ENCODE results near the gene RTCA. TPM values are rescaled to one million over a fixed set of nuclear protein-coding genes. Genes with fewer than 3 reads are reported as not detected.
"Not testable (repeated sequence)": the region's sequence is repeated elsewhere in the genome, so short reads cannot be mapped to it uniquely, and the experiment has no call there.

RTCA gene
- total and polyA plus RNA-seq, 4 donors: 11.2 to 18.9 (median 15.1) TPM

DNA sequence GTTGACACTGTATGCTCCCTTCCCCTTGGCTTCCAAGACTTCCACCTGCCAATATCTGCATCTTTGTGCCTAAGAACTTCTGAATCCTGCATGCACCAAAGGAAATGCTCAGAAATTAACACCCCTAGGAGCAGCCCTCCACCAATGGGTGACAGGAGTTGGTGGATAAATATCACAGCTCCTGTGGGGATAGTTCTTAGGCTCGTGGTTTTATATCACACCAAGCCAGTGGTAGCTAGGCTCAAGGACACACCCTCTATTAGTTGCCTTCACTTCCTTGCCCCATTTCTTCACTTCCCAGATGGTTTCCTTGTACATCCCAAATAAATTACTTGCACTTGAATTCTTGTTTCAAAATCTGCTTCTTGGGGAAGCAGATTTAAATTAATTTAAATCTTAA, 69.4 kb downstream of the RTCA start:
- H3K9me3 ChIP-seq (ENCODE audit: control insufficient read depth in 4 of 4, low read length in 3 of 4): no peaks in the 10 kb centered on the region
- TF ChIP-seq RXRA (IDR thresholded peaks at IDR 0.05) (no peak), GABPA (IDR thresholded peaks at IDR 0.05 in 1 of 2, conservative IDR thresholded peaks at IDR 0.05 in 1 of 2) (no peak), FOXA2 (IDR thresholded peaks at IDR 0.05) (no peak), EGR1 (IDR thresholded peaks at IDR 0.05; ENCODE audit: low read depth in 2 of 2) (no peak), YY1 (IDR thresholded peaks at IDR 0.05) (no peak), SP1 (IDR thresholded peaks at IDR 0.05) (no peak), HNF4A (conservative IDR thresholded peaks at IDR 0.05) (no peak)
- TF ChIP-seq, protein P1, sequence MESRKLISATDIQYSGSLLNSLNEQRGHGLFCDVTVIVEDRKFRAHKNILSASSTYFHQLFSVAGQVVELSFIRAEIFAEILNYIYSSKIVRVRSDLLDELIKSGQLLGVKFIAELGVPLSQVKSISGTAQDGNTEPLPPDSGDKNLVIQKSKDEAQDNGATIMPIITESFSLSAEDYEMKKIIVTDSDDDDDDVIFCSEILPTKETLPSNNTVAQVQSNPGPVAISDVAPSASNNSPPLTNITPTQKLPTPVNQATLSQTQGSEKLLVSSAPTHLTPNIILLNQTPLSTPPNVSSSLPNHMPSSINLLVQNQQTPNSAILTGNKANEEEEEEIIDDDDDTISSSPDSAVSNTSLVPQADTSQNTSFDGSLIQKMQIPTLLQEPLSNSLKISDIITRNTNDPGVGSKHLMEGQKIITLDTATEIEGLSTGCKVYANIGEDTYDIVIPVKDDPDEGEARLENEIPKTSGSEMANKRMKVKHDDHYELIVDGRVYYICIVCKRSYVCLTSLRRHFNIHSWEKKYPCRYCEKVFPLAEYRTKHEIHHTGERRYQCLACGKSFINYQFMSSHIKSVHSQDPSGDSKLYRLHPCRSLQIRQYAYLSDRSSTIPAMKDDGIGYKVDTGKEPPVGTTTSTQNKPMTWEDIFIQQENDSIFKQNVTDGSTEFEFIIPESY (IDR thresholded peaks at IDR 0.05): no peak
- TF ChIP-seq, protein P2, sequence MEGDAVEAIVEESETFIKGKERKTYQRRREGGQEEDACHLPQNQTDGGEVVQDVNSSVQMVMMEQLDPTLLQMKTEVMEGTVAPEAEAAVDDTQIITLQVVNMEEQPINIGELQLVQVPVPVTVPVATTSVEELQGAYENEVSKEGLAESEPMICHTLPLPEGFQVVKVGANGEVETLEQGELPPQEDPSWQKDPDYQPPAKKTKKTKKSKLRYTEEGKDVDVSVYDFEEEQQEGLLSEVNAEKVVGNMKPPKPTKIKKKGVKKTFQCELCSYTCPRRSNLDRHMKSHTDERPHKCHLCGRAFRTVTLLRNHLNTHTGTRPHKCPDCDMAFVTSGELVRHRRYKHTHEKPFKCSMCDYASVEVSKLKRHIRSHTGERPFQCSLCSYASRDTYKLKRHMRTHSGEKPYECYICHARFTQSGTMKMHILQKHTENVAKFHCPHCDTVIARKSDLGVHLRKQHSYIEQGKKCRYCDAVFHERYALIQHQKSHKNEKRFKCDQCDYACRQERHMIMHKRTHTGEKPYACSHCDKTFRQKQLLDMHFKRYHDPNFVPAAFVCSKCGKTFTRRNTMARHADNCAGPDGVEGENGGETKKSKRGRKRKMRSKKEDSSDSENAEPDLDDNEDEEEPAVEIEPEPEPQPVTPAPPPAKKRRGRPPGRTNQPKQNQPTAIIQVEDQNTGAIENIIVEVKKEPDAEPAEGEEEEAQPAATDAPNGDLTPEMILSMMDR (IDR thresholded peaks at IDR 0.05; ENCODE audit: low read depth, low read length, missing input control): no peak
- DNase-seq (ENCODE audit: low spot score): no peak
- 61% methylated on average over 1 of the region's 1 CpG for WGBS
- no peak overlapping the region for H3K4me3 ChIP-seq (ENCODE audit: low read depth in 1 of 3, low read length in 3 of 3)
- H3K36me3 ChIP-seq (ENCODE audit: control insufficient read depth in 4 of 4, insufficient read depth in 3 of 4, low read depth in 1 of 4, low read length in 3 of 4): no peaks in the 10 kb centered on the region
- H3K27me3 ChIP-seq (ENCODE audit: control insufficient read depth in 4 of 4, insufficient read depth in 4 of 4, low read length in 3 of 4): no peaks in the 10 kb centered on the region
- no peak overlapping the region for H3K27ac ChIP-seq (ENCODE audit: low read depth in 1 of 2, low read length in 2 of 2)
- no peak overlapping the region for H3K9ac ChIP-seq (ENCODE audit: low read depth in 1 of 2, low read length in 2 of 2)
- no peaks in the 10 kb centered on the region for H3K4me1 ChIP-seq (ENCODE audit: control insufficient read depth in 4 of 4, insufficient read depth in 4 of 4, low read length in 3 of 4)

DNA sequence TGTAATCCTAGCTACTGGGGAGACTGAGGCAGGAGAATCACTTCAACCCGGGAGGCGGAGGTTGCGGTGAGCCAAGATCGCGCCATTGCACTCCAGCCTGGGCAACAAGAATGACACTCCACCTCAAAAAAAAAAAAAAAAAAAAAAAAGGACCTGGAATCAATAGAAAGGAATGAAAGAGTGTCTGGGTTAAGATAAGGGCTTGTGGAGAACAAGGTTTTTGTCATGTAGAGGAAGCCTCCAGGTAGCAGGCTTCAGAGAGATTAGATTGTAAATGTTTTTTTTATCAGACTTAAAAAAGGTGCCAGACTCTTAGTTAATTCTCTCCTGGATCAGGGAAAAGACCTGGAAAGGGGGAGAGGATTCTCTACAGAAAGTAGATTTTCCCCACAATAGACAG, 71.9 kb downstream of the RTCA start:
- H3K4me1 ChIP-seq (ENCODE audit: control insufficient read depth in 4 of 4, insufficient read depth in 4 of 4, low read length in 3 of 4): not testable (repeated sequence)
- 94% methylated on average over 5 of the region's 5 CpGs for WGBS

DNA sequence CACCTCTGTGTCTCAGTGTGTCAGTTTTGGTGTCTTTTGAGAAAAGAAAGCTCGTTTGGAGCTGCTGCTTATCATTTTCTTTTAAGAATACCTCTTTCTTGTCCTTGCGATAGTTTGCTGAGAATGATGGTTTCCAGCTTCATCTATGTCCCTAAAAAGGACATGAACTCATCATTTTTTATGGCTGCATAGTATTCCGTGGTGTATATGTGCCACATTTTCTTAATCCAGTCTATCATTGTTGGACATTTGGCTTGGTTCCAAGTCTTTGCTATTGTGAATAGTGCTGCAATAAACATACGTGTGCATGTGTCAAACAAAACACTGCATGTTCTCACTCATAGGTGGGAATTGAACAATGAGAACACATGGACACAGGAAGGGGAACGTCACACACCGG, 73.7 kb downstream of the RTCA start:
- not testable (repeated sequence) for H3K9ac ChIP-seq (ENCODE audit: low read depth in 1 of 2, low read length in 2 of 2); H3K9me3 ChIP-seq (ENCODE audit: control insufficient read depth in 4 of 4, low read length in 3 of 4); H3K4me3 ChIP-seq (ENCODE audit: low read depth in 1 of 3, low read length in 3 of 3); H3K27ac ChIP-seq (ENCODE audit: low read depth in 1 of 2, low read length in 2 of 2); DNase-seq (ENCODE audit: low spot score); H3K27me3 ChIP-seq (ENCODE audit: control insufficient read depth in 4 of 4, insufficient read depth in 4 of 4, low read length in 3 of 4); H3K36me3 ChIP-seq (ENCODE audit: control insufficient read depth in 4 of 4, insufficient read depth in 3 of 4, low read depth in 1 of 4, low read length in 3 of 4); H3K4me1 ChIP-seq (ENCODE audit: control insufficient read depth in 4 of 4, insufficient read depth in 4 of 4, low read length in 3 of 4)
- 88% methylated on average over 6 of the region's 6 CpGs for WGBS

More for the DNA sequence above, 71.9 kb downstream of the RTCA start:
- not testable (repeated sequence) for H3K9me3 ChIP-seq (ENCODE audit: control insufficient read depth in 4 of 4, low read length in 3 of 4); H3K27ac ChIP-seq (ENCODE audit: low read depth in 1 of 2, low read length in 2 of 2); H3K4me3 ChIP-seq (ENCODE audit: low read depth in 1 of 3, low read length in 3 of 3); H3K9ac ChIP-seq (ENCODE audit: low read depth in 1 of 2, low read length in 2 of 2); H3K36me3 ChIP-seq (ENCODE audit: control insufficient read depth in 4 of 4, insufficient read depth in 3 of 4, low read depth in 1 of 4, low read length in 3 of 4); DNase-seq (ENCODE audit: low spot score); H3K27me3 ChIP-seq (ENCODE audit: control insufficient read depth in 4 of 4, insufficient read depth in 4 of 4, low read length in 3 of 4)

DNA sequence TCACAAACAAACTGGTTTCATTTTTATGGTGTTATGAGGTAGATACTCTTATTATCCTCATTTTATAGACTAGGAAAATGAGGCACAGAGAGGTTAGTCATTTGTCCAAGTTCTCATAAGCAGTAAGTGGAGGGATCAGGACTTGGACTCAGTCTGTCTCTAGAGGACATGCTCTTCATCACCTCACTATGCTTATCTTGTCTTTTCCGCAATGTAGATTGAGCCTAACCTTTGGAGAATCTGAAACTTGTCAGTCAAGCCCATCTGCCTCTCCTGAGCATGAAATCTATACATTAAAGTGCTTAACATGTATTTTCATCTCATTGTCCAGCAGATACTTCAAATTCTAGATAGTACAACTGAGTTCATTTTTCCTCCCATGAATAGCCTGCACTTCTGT, 74.5 kb downstream of the RTCA start:
- no peaks in the 10 kb centered on the region for H3K36me3 ChIP-seq (ENCODE audit: control insufficient read depth in 4 of 4, insufficient read depth in 3 of 4, low read depth in 1 of 4, low read length in 3 of 4)
- H3K4me1 ChIP-seq (ENCODE audit: control insufficient read depth in 4 of 4, insufficient read depth in 4 of 4, low read length in 3 of 4): peaks cover 0 to 6% (median 0%) of the 10 kb centered on the region in 4 donors
- no peak overlapping the region for H3K27ac ChIP-seq (ENCODE audit: low read depth in 1 of 2, low read length in 2 of 2)
- 96% methylated on average over 1 of the region's 1 CpG for WGBS
- no peaks in the 10 kb centered on the region for H3K9me3 ChIP-seq (ENCODE audit: control insufficient read depth in 4 of 4, low read length in 3 of 4)
- H3K9ac ChIP-seq (ENCODE audit: low read depth in 1 of 2, low read length in 2 of 2): no peak overlapping the region
- DNase-seq (ENCODE audit: low spot score): no peak
- H3K4me3 ChIP-seq (ENCODE audit: low read depth in 1 of 3, low read length in 3 of 3): no peak overlapping the region
- no peaks in the 10 kb centered on the region for H3K27me3 ChIP-seq (ENCODE audit: control insufficient read depth in 4 of 4, insufficient read depth in 4 of 4, low read length in 3 of 4)
- TF ChIP-seq FOXA2 (IDR thresholded peaks at IDR 0.05) (no peak), HNF4G (IDR thresholded peaks at IDR 0.05) (no peak), EGR1 (IDR thresholded peaks at IDR 0.05; ENCODE audit: low read depth in 2 of 2) (no peak), TAF1 (conservative IDR thresholded peaks at IDR 0.05) (no peak), RXRA (IDR thresholded peaks at IDR 0.05) (no peak), JUND (IDR thresholded peaks at IDR 0.05) (no peak), HNF4A (conservative IDR thresholded peaks at IDR 0.05) (no peak), SP1 (IDR thresholded peaks at IDR 0.05) (no peak), NR2F2 (IDR thresholded peaks at IDR 0.05) (no peak), RAD21 (IDR thresholded peaks at IDR 0.05) (no peak), FOXA1 (IDR thresholded peaks at IDR 0.05) (no peak), GABPA (IDR thresholded peaks at IDR 0.05 in 1 of 2, conservative IDR thresholded peaks at IDR 0.05 in 1 of 2) (no peak)
- TF ChIP-seq, protein P1 (IDR thresholded peaks at IDR 0.05): no peak
- TF ChIP-seq, protein P3, sequence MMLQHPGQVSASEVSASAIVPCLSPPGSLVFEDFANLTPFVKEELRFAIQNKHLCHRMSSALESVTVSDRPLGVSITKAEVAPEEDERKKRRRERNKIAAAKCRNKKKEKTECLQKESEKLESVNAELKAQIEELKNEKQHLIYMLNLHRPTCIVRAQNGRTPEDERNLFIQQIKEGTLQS (IDR thresholded peaks at IDR 0.05): no peak
- TF ChIP-seq, protein P2 (IDR thresholded peaks at IDR 0.05; ENCODE audit: low read depth, low read length, missing input control): no peak
